Measurements from ENCODE around the gene SPTBN1.

- TF ChIP-seq PPARA (CRISPR knock-in tag; IDR thresholded peaks at IDR 0.05; ENCODE audit: borderline replicate concordance) (no peak), PATZ1 (CRISPR knock-in tag; IDR thresholded peaks at IDR 0.05; ENCODE audit: borderline replicate concordance) (no peak), CREB5 (CRISPR knock-in tag; IDR thresholded peaks at IDR 0.05; ENCODE audit: low read depth) (no peak), SNAI2 (CRISPR knock-in tag; IDR thresholded peaks at IDR 0.05) (no peak), ZFP30 (CRISPR knock-in tag; IDR thresholded peaks at IDR 0.05) (no peak), ISL1 (CRISPR knock-in tag; IDR thresholded peaks at IDR 0.05) (no peak), TSHZ2 (CRISPR knock-in tag; IDR thresholded peaks at IDR 0.05) (no peak), ZFP3 (CRISPR knock-in tag; IDR thresholded peaks at IDR 0.05) (no peak), ESRRG (CRISPR knock-in tag; IDR thresholded peaks at IDR 0.05) (no peak), ZNF565 (CRISPR knock-in tag; conservative IDR thresholded peaks at IDR 0.05; ENCODE audit: low read depth) (no peak), TCF4 (CRISPR knock-in tag; IDR thresholded peaks at IDR 0.05; ENCODE audit: borderline replicate concordance) (no peak), ARNTL (CRISPR knock-in tag; IDR thresholded peaks at IDR 0.05; ENCODE audit: borderline replicate concordance, low read depth) (no peak), POU6F1 (CRISPR knock-in tag; IDR thresholded peaks at IDR 0.05; ENCODE audit: borderline replicate concordance, low read depth) (no peak), ZC3H10 (CRISPR knock-in tag; IDR thresholded peaks at IDR 0.05) (no peak)
Measured at GRCh38 chr2:54613794-54614257, 157.7 kb downstream of the SPTBN1 start.
